ENCODE data around the gene REEP1. TPM values are rescaled to one million over a fixed set of nuclear protein-coding genes. Genes with fewer than 3 reads are reported as not detected.
A peak's percentile ranks its signal among the peaks of the same experiment; 100 is the strongest.

Gene REEP1
- total and polyA plus RNA-seq, 2 of the 8 experiments (the other 6 are each of a cell fraction or from before 2014, with no cell fraction given) = 0.74 to 1.5 TPM

- CTCF ChIA-PET (ENCODE audit: partially characterized antibody) = interaction anchor here (1.1 to 1.4 kb wide), 2 partner anchors 10 to 79 kb away, joined by 3 read pairs; no protein-coding TSS in a partner anchor
- no peak overlapping the region for H3K27ac ChIP-seq (ENCODE audit: low read depth, low read length)
- TF ChIP-seq ZNF274 (IDR thresholded peaks at IDR 0.05; ENCODE audit: borderline replicate concordance, extremely low read depth, low read length) = no peak
- TF ChIP-seq YY1 (IDR thresholded peaks at IDR 0.05; ENCODE audit: low read depth, low read length) = no peak
- TF ChIP-seq RXRA (IDR thresholded peaks at IDR 0.05; ENCODE audit: insufficient read depth, low read depth, low read length) = no peak
- no peak for TF ChIP-seq POU5F1 (IDR thresholded peaks at IDR 0.05; ENCODE audit: low read depth, low read length)
- no peak for TF ChIP-seq EGR1 (IDR thresholded peaks at IDR 0.05; ENCODE audit: borderline replicate concordance, low read depth, low read length)
- TF ChIP-seq ATF2 (IDR thresholded peaks at IDR 0.05; ENCODE audit: low read length) = no peak
- no peak for TF ChIP-seq NANOG (IDR thresholded peaks at IDR 0.05; ENCODE audit: insufficient read depth, low read depth, low read length, poor library complexity, severe bottlenecking)
- no peak for TF ChIP-seq SIN3A (conservative IDR thresholded peaks at IDR 0.05 in 1 of 2, IDR thresholded peaks at IDR 0.05 in 1 of 2; ENCODE audit: low read depth in 1 of 2, low read length in 2 of 2)
- TF ChIP-seq TEAD4 (IDR thresholded peaks at IDR 0.05; ENCODE audit: low read depth, low read length) = no peak
- no peak for TF ChIP-seq POLR2A (IDR thresholded peaks at IDR 0.05; ENCODE audit: control extremely low read depth in 1 of 2, low read depth in 2 of 2, low read length in 2 of 2)
- no peak for TF ChIP-seq HDAC2 (IDR thresholded peaks at IDR 0.05; ENCODE audit: borderline replicate concordance in 1 of 2, low read depth in 2 of 2, low read length in 2 of 2)
- no peak for TF ChIP-seq ATF3 (IDR thresholded peaks at IDR 0.05; ENCODE audit: insufficient read depth, low read depth, low read length)
Measured at GRCh38 chr2:86240251-86240650, 97.2 kb downstream of the REEP1 start.

More at GRCh38 chr2:86240251-86240650, 97.2 kb downstream of the REEP1 start:
- Histone ChIP-seq H2AFZ (ENCODE audit: low read length) (no peak overlapping the region), H3K23ac (ENCODE audit: insufficient read length) (no peak overlapping the region), H3K23me2 (ENCODE audit: low read depth, low read length) (no peaks in the 10 kb centered on the region), H3K18ac (ENCODE audit: extremely low read depth, low read length) (no peak overlapping the region), H3K27me3 (replicated peaks in 1 of 4; ENCODE audit: control insufficient read depth in 3 of 4, extremely low read depth in 1 of 4, insufficient read depth in 3 of 4, low read length in 3 of 4) (no peaks in the 10 kb centered on the region), H3K9me3 (ENCODE audit: insufficient read depth in 2 of 2, low read depth in 1 of 2, low read length in 1 of 2) (no peaks in the 10 kb centered on the region), H2BK12ac (ENCODE audit: low read depth, low read length) (peak overlapping the region; percentile 63; the same call in 1 of the 2 replicates), H3K56ac (replicated peaks; ENCODE audit: insufficient read length, low read depth, low read length) (no peak overlapping the region), H3K4me1 (replicated peaks in 1 of 4; ENCODE audit: control insufficient read depth in 3 of 4, insufficient read depth in 4 of 4, low read length in 3 of 4) (no peaks in the 10 kb centered on the region; a peak in 1 of 7 replicates), H3K4ac (replicated peaks; ENCODE audit: insufficient read length, low read depth, low read length) (no peak overlapping the region), H3K4me3 (ENCODE audit: extremely low read depth in 1 of 4, insufficient read depth in 2 of 4, low read depth in 3 of 4, low read length in 4 of 4) (no peak overlapping the region), H3K9ac (replicated peaks in 1 of 4; ENCODE audit: extremely low read depth in 1 of 4, low read depth in 3 of 4, low read length in 3 of 4) (no peak overlapping the region), H3K4me2 (ENCODE audit: insufficient read depth in 1 of 2, low read depth in 2 of 2, low read length in 2 of 2) (no peak overlapping the region), H4K91ac (replicated peaks; ENCODE audit: insufficient read length, low read length) (no peak overlapping the region), H3K14ac (ENCODE audit: insufficient read length) (no peak overlapping the region), H4K8ac (ENCODE audit: extremely low read depth, insufficient read depth, low read length) (no peak overlapping the region), H4K5ac (ENCODE audit: insufficient read length, low read depth, low read length) (no peak overlapping the region), H2AK5ac (ENCODE audit: low read depth, low read length) (no peak overlapping the region), H3K79me1 (ENCODE audit: low read depth, low read length) (no peaks in the 10 kb centered on the region), H2BK5ac (ENCODE audit: low read depth, low read length) (no peak overlapping the region; the same call in 1 of the 2 replicates), H2BK15ac (ENCODE audit: low read length) (no peak overlapping the region), H2BK20ac (ENCODE audit: low read length) (no peak overlapping the region), H3K79me2 (ENCODE audit: control insufficient read depth in 1 of 2, insufficient read depth in 2 of 2, low read length in 2 of 2) (no peaks in the 10 kb centered on the region), H3K36me3 (ENCODE audit: control insufficient read depth in 2 of 4, insufficient read depth in 4 of 4, low read length in 3 of 4) (no peaks in the 10 kb centered on the region), H2BK120ac (replicated peaks; ENCODE audit: low read depth, low read length) (no peak overlapping the region), H4K20me1 (replicated peaks in 1 of 2; ENCODE audit: control insufficient read depth in 1 of 2, insufficient read depth in 2 of 2, low read length in 2 of 2) (no peaks in the 10 kb centered on the region)
- POLR2A ChIA-PET (ENCODE audit: partially characterized antibody) = no interaction called here
- DNase-seq (ENCODE audit: low read depth in 1 of 2, low spot score in 2 of 2) = no peak
- no peak for FAIRE-seq
- WGBS, 2 experiments (ENCODE audit: extremely low coverage in 1 of 2, insufficient coverage in 1 of 2, insufficient read length in 1 of 2, insufficient replicate concordance in 2 of 2, low coverage in 1 of 2, low lambda C conversion rate in 2 of 2, missing lambda C conversion rate in 1 of 2) = 91% methylated on average over 14 of the region's 14 CpGs; no CpG with 5 or more reads in 1 of the 2 experiments

Data from H1 (cell line).